H1 (cell line): ENCODE measurements around the gene PAX7. TPM values are rescaled to one million over a fixed set of nuclear protein-coding genes. Genes with fewer than 3 reads are reported as not detected.

Experiments
- CTCF ChIA-PET: fragments of 300-600 bp; sonication (Branson Sonifier 250); formaldehyde crosslinking; loops from one replicate; lab custom pipeline; 2021; ENCODE audit not compliant: partially characterized antibody; lab: Charles Lee
- POLR2A ChIA-PET: fragments of 300-600 bp; sonication (Branson Sonifier 250); formaldehyde crosslinking; loops from one replicate; lab custom pipeline; 2021; ENCODE audit warnings: inconsistent platforms; ENCODE audit not compliant: partially characterized antibody; lab: Charles Lee
- DNase-seq, 2 experiments: peaks; one replicate each; pipeline versions ENCODE4 v3.0.0 to v3.0.0-alpha.2; 2010 to 2022; ENCODE audit warnings: low spot score in 2 of 2, low read depth in 1 of 2, mixed read lengths in 1 of 2
- FAIRE-seq: peaks from 2 replicates; lab custom pipeline; 2011; peaks lifted over from hg19 to GRCh38; lab: Jason Lieb, UNC
- H2AFZ ChIP-seq: 2 replicates; pipeline ENCODE4 v1.8.1; 2012; ENCODE audit warnings: low read length, inconsistent platforms
- H2AK5ac ChIP-seq: 2 replicates; pipeline ENCODE4 v1.6.1; 2013; ENCODE audit warnings: low read depth, low read length
- H2BK120ac ChIP-seq: replicated peaks from 2 replicates; pipeline ENCODE3; 2013; ENCODE audit warnings: low read depth, low read length, inconsistent platforms
- H2BK12ac ChIP-seq: 2 replicates; pipeline ENCODE4 v1.6.1; 2013; ENCODE audit warnings: low read depth, low read length
- H2BK15ac ChIP-seq: 2 replicates; pipeline ENCODE4 v1.6.1; 2013; ENCODE audit warnings: low read length
- H2BK20ac ChIP-seq: 2 replicates; pipeline ENCODE4 v1.6.1; 2013; ENCODE audit warnings: low read length
- H2BK5ac ChIP-seq: 2 replicates; pipeline ENCODE4 v1.6.1; 2013; ENCODE audit warnings: low read depth, low read length
- H3K14ac ChIP-seq: 2 replicates; pipeline ENCODE4 v1.6.1; 2013; ENCODE audit warnings: inconsistent platforms; ENCODE audit not compliant: insufficient read length
- H3K18ac ChIP-seq: 2 replicates; pipeline ENCODE4 v1.6.1; 2013; ENCODE audit warnings: low read length; ENCODE audit errors: extremely low read depth
- H3K23ac ChIP-seq: 2 replicates; pipeline ENCODE4 v1.6.1; 2013; ENCODE audit warnings: inconsistent platforms; ENCODE audit not compliant: insufficient read length
- H3K23me2 ChIP-seq: 2 replicates; pipeline ENCODE4 v1.6.1; 2013; ENCODE audit warnings: low read depth, low read length
- H3K27ac ChIP-seq: 2 replicates; pipeline ENCODE4 v1.6.1; 2011; ENCODE audit warnings: low read depth, low read length, inconsistent platforms
- H3K27me3 ChIP-seq, 4 experiments: replicated peaks in 1 of 4; 1 replicate in 1 of 4; 2 replicates in 3 of 4; pipeline versions ENCODE4 v1.6.1 to v1.8.1; 2011 to 2013; ENCODE audit warnings: low read length in 3 of 4, mild to moderate bottlenecking in 3 of 4, inconsistent platforms in 2 of 4, mixed read lengths in 2 of 4, moderate library complexity in 1 of 4; ENCODE audit not compliant: control insufficient read depth in 3 of 4, insufficient read depth in 3 of 4; ENCODE audit errors: extremely low read depth in 1 of 4
- H3K36me3 ChIP-seq, 4 experiments: 2 replicates each; pipeline versions ENCODE4 v1.6.1 to v1.8.1; 2011 to 2013; ENCODE audit warnings: mild to moderate bottlenecking in 4 of 4, low read length in 3 of 4, moderate library complexity in 2 of 4, control low read depth in 1 of 4, inconsistent platforms in 1 of 4; ENCODE audit not compliant: insufficient read depth in 4 of 4, control insufficient read depth in 2 of 4
- H3K4ac ChIP-seq: replicated peaks from 2 replicates; pipeline ENCODE3; 2013; ENCODE audit warnings: low read length, low read depth, mixed read lengths, inconsistent platforms; ENCODE audit not compliant: insufficient read length
- H3K4me1 ChIP-seq, 4 experiments: replicated peaks in 1 of 4; 1 replicate in 1 of 4; 2 replicates in 3 of 4; pipeline versions ENCODE4 v1.6.1 to v1.8.1; 2011 to 2013; ENCODE audit warnings: low read length in 3 of 4, inconsistent platforms in 2 of 4, mixed read lengths in 1 of 4; ENCODE audit not compliant: insufficient read depth in 4 of 4, control insufficient read depth in 3 of 4
- H3K4me2 ChIP-seq, 2 experiments: 2 replicates each; pipeline versions ENCODE4 v1.6.1 to v1.8.1; 2011 to 2013; ENCODE audit warnings: low read depth in 2 of 2, low read length in 2 of 2, control low read depth in 1 of 2, inconsistent platforms in 1 of 2, mild to moderate bottlenecking in 1 of 2; ENCODE audit not compliant: insufficient read depth in 1 of 2
- H3K4me3 ChIP-seq, 4 experiments: fragments of 200-600, 300-600 bp in 1 of 4; sonication (generic), shearing (Covaris generic), sonication (Bioruptor Twin) in 1 of 4; 2 replicates each; pipeline versions ENCODE4 v1.5.1 to v1.8.1; 2011 to 2016; ENCODE audit warnings: low read length in 4 of 4, low read depth in 3 of 4, control low read depth in 2 of 4, inconsistent platforms in 2 of 4, mild to moderate bottlenecking in 2 of 4, mixed read lengths in 1 of 4, moderate library complexity in 1 of 4; ENCODE audit not compliant: insufficient read depth in 2 of 4; ENCODE audit errors: extremely low read depth in 1 of 4
- H3K56ac ChIP-seq: replicated peaks from 2 replicates; pipeline ENCODE3; 2013; ENCODE audit warnings: low read depth, mild to moderate bottlenecking, mixed read lengths, low read length, inconsistent platforms; ENCODE audit not compliant: insufficient read length
- H3K79me1 ChIP-seq: 2 replicates; pipeline ENCODE4 v1.6.1; 2013; ENCODE audit warnings: low read depth, low read length, control low read depth
- H3K79me2 ChIP-seq, 2 experiments: 2 replicates each; pipeline versions ENCODE4 v1.6.1 to v1.8.1; 2012 to 2013; ENCODE audit warnings: low read length in 2 of 2, mild to moderate bottlenecking in 2 of 2, inconsistent platforms in 1 of 2; ENCODE audit not compliant: insufficient read depth in 2 of 2, control insufficient read depth in 1 of 2
- H3K9ac ChIP-seq, 4 experiments: replicated peaks in 1 of 4; 1 replicate in 1 of 4; 2 replicates in 3 of 4; pipeline versions ENCODE4 v1.6.1 to v1.8.1; 2011 to 2013; ENCODE audit warnings: low read depth in 3 of 4, low read length in 3 of 4, control low read depth in 2 of 4, mild to moderate bottlenecking in 2 of 4, moderate library complexity in 2 of 4, inconsistent platforms in 1 of 4; ENCODE audit errors: extremely low read depth in 1 of 4
- H3K9me3 ChIP-seq, 2 experiments: 2 replicates each; pipeline versions ENCODE4 v1.6.1 to v1.8.1; 2012 to 2013; ENCODE audit warnings: mild to moderate bottlenecking in 2 of 2, moderate library complexity in 2 of 2, control low read depth in 1 of 2, inconsistent platforms in 1 of 2, low read depth in 1 of 2, low read length in 1 of 2, mixed read lengths in 1 of 2; ENCODE audit not compliant: insufficient read depth in 2 of 2
- H4K20me1 ChIP-seq, 2 experiments: replicated peaks in 1 of 2; 2 replicates each; pipeline versions ENCODE3 to v1.8.1; 2011 to 2013; ENCODE audit warnings: inconsistent platforms in 2 of 2, low read length in 2 of 2, mild to moderate bottlenecking in 1 of 2; ENCODE audit not compliant: insufficient read depth in 2 of 2, control insufficient read depth in 1 of 2
- H4K5ac ChIP-seq: 2 replicates; pipeline ENCODE4 v1.6.1; 2013; ENCODE audit warnings: low read length, low read depth, mixed read lengths, inconsistent platforms; ENCODE audit not compliant: insufficient read length
- H4K8ac ChIP-seq: 2 replicates; pipeline ENCODE4 v1.8.0; 2013; ENCODE audit warnings: mild to moderate bottlenecking, moderate library complexity, low read length, inconsistent platforms; ENCODE audit not compliant: insufficient read depth; ENCODE audit errors: extremely low read depth
- H4K91ac ChIP-seq: replicated peaks from 2 replicates; pipeline ENCODE3; 2013; ENCODE audit warnings: low read length, mixed read lengths, inconsistent platforms; ENCODE audit not compliant: insufficient read length
- CBX8 ChIP-seq: fragments of 300-800, 300-1000 bp; sonication (generic); IDR thresholded peaks from 2 replicates; pipeline ENCODE4 v1.7.1; 2016; ENCODE audit warnings: low read depth, low read length, borderline replicate concordance
- CREB1 ChIP-seq: IDR thresholded peaks from 2 replicates; pipeline ENCODE4 v1.6.1; 2012; ENCODE audit warnings: inconsistent platforms
- GABPA ChIP-seq: IDR thresholded peaks from 2 replicates; pipeline ENCODE4 v1.6.1; 2011; ENCODE audit warnings: mild to moderate bottlenecking, low read length, moderate library complexity, borderline replicate concordance; ENCODE audit not compliant: insufficient read depth
- POU5F1 ChIP-seq: IDR thresholded peaks from 2 replicates; pipeline ENCODE4 v1.6.1; 2011; ENCODE audit warnings: low read depth, mild to moderate bottlenecking, low read length, moderate library complexity
- RBBP5 ChIP-seq: IDR thresholded peaks from 2 replicates; pipeline ENCODE4 v1.7.1; 2012; ENCODE audit warnings: low read depth, mild to moderate bottlenecking, inconsistent platforms, low read length, moderate library complexity, borderline replicate concordance
- RXRA ChIP-seq: IDR thresholded peaks from 2 replicates; pipeline ENCODE4 v1.6.1; 2011; ENCODE audit warnings: low read depth, mild to moderate bottlenecking, low read length, moderate library complexity; ENCODE audit not compliant: insufficient read depth
- SUZ12 ChIP-seq: fragments of 200-600 bp; sonication (generic); IDR thresholded peaks from 2 replicates; pipeline ENCODE4 v1.6.1; 2012; ENCODE audit warnings: mild to moderate bottlenecking, inconsistent platforms, low read length, moderate library complexity, mixed read lengths
- TAF1 ChIP-seq: IDR thresholded peaks from 2 replicates; pipeline ENCODE4 v1.6.1; 2011; ENCODE audit warnings: mild to moderate bottlenecking, low read depth, low read length
- YY1 ChIP-seq: IDR thresholded peaks from 2 replicates; pipeline ENCODE4 v1.6.1; 2011; ENCODE audit warnings: low read depth, mild to moderate bottlenecking, low read length
- WGBS, 2 experiments: shearing (Covaris generic) in 1 of 2; methylation state at CpG; one replicate each; pipeline versions ENCODE4 v1.1.6 to v1.1.7; 2013 to 2015; ENCODE audit warnings: low lambda C conversion rate in 2 of 2, mixed read lengths in 2 of 2, inconsistent platforms in 1 of 2, low coverage in 1 of 2, missing lambda C conversion rate in 1 of 2; ENCODE audit not compliant: insufficient replicate concordance in 2 of 2, insufficient coverage in 1 of 2, insufficient read length in 1 of 2; ENCODE audit errors: extremely low coverage in 1 of 2, missing lambda C conversion rate in 1 of 2; 5-methylcytosine and 5-hydroxymethylcytosine counted together
- polyA plus RNA-seq, 7 experiments: library from polyadenylated mRNA; depleted of rRNA in 3 of 7; stranded (reverse) in 5 of 7; unstranded in 2 of 7; fragments of >200 nt in 5 of 7; fragments of 200-250 nt in 2 of 7; gene quantifications; 1 replicate in 5 of 7; 2 replicates in 1 of 7; 4 replicates in 1 of 7; pipeline versions ENCODE4 v1.2.1 to v1.2.3, GENCODE V29; 2011 to 2013; ENCODE audit warnings: missing spikeins in 2 of 7, mixed read lengths in 2 of 7
- total RNA-seq: library from RNA; stranded (reverse); fragmentation: NEBNext Ultra II Directional; extraction: Animal tissue kit (Norgen Biotek cat#: 25700); gene quantifications from 2 replicates; pipeline ENCODE4 v1.2.1, GENCODE V29; 2021

The PAX7 gene
- total and polyA plus RNA-seq, 2 of the 8 experiments (the other 6 are each of a cell fraction or from before 2014, with no cell fraction given), result not detected

GRCh38 chr1:18668750-18669404 lies 38.2 kb downstream of the PAX7 start:
- Histone ChIP-seq H2BK15ac (no peak overlapping the region), H3K56ac (no peak overlapping the region), H4K91ac (no peak overlapping the region), H4K5ac (no peak overlapping the region), H3K4me3 (no peak overlapping the region), H3K18ac (no peak overlapping the region), H3K14ac (no peak overlapping the region), H3K4me2 (no peak overlapping the region), H4K20me1 (no peaks in the 10 kb centered on the region), H3K4me1 (peaks cover 0 to 5% (median 1%) of the 10 kb centered on the region in 4 experiments; a peak in 4 of 7 replicates), H3K79me1 (no peaks in the 10 kb centered on the region), H2BK5ac (no peak overlapping the region), H3K9ac (no peak overlapping the region), H3K4ac (no peak overlapping the region), H3K36me3 (no peaks in the 10 kb centered on the region), H4K8ac (no peak overlapping the region; the same call in 1 of the 2 replicates), H2BK20ac (no peak overlapping the region), H2AFZ (no peak overlapping the region), H2BK120ac (no peak overlapping the region), H2AK5ac (no peak overlapping the region), H2BK12ac (peak overlapping the region; percentile 14; the same call in 1 of the 2 replicates), H3K27me3 (peaks cover 0 to 22% (median 10%) of the 10 kb centered on the region in 4 experiments; a peak in 3 of 7 replicates), H3K79me2 (no peaks in the 10 kb centered on the region), H3K9me3 (no peaks in the 10 kb centered on the region), H3K27ac (no peak overlapping the region), H3K23me2 (no peaks in the 10 kb centered on the region), H3K23ac (no peak overlapping the region)
- WGBS, 2 experiments, result 85% methylated on average over 4 of the region's 4 CpGs; no CpG with 5 or more reads in 1 of the 2 experiments
- TF ChIP-seq GABPA, result no peak
- TF ChIP-seq YY1, result no peak
- no peak for TF ChIP-seq TAF1
- no peak for TF ChIP-seq RBBP5
- TF ChIP-seq CBX8, result no peak
- TF ChIP-seq SUZ12, result no peak
- no peak for TF ChIP-seq POU5F1
- TF ChIP-seq RXRA, result no peak
- no peak for TF ChIP-seq CREB1
- ChIA-PET POLR2A (interaction anchor here (1.5 kb wide), 1 partner anchor 37 kb away, joined by 3 read pairs; no protein-coding TSS in a partner anchor), CTCF (interaction anchor here (0.6 to 17.3 kb wide), 16 partner anchors 8 to 1544 kb away, joined by 3 to 207 read pairs (median 4); no protein-coding TSS in a partner anchor)
- DNase-seq (no peak), FAIRE-seq (no peak)
